AG04449 (cell line): Measurements from ENCODE around the gene CACNA1C.
"Not testable (repeated sequence)": the region's sequence is repeated elsewhere in the genome, so short reads cannot be mapped to it uniquely, and the experiment has no call there.

ENCODE experiments used
- CTCF ChIA-PET: fragments of 350-600 bp; formaldehyde crosslinking; extraction: SDS; loops from one replicate; lab custom pipeline; 2021; ENCODE audit warnings: antibody characterized with exemption; lab: Yijun Ruan, JAX
- POLR2A ChIA-PET: fragments of 400-600, 350-600 bp; formaldehyde crosslinking; extraction: SDS; loops from one replicate; lab custom pipeline; 2020; ENCODE audit warnings: antibody characterized with exemption, inconsistent platforms; lab: Yijun Ruan, JAX
- DNase-seq: peaks from one replicate; pipeline ENCODE4 v3.0.0-alpha.2; 2010; ENCODE audit warnings: low read depth, low spot score
- H3K4me3 ChIP-seq: 2 replicates; pipeline ENCODE4 v1.5.1; 2011; ENCODE audit warnings: low read depth, mild to moderate bottlenecking, control low read depth, low read length
- TF ChIP-seq, protein P1 (sequence below): IDR thresholded peaks from one replicate; pipeline ENCODE4 v1.5.1; 2011; ENCODE audit warnings: mild to moderate bottlenecking, moderate library complexity, low read length, control low read depth, inconsistent platforms; ENCODE audit not compliant: insufficient read depth; ENCODE audit errors: missing control alignments

The CACNA1C gene

DNA sequence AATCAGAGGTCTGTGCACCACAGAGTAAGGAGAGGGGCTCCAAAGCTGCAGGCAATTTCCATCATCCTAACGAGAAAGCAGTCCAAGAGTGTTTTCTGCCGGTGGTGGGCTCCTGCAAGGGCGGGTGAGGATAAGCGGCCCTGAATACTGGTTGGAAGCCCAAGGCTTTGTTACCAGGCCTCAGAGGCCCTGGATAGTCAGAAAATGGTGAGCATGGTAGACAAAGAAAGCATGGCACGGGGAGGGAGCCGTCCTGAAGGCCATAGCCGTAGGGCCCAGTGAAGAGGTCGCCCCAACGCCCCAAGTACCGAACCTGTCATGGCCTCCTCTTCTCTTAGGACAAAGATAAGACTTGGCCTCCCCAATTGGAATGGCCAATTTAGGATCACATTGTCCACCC, 435.3 kb downstream of the CACNA1C start:
- TF ChIP-seq, protein P1, sequence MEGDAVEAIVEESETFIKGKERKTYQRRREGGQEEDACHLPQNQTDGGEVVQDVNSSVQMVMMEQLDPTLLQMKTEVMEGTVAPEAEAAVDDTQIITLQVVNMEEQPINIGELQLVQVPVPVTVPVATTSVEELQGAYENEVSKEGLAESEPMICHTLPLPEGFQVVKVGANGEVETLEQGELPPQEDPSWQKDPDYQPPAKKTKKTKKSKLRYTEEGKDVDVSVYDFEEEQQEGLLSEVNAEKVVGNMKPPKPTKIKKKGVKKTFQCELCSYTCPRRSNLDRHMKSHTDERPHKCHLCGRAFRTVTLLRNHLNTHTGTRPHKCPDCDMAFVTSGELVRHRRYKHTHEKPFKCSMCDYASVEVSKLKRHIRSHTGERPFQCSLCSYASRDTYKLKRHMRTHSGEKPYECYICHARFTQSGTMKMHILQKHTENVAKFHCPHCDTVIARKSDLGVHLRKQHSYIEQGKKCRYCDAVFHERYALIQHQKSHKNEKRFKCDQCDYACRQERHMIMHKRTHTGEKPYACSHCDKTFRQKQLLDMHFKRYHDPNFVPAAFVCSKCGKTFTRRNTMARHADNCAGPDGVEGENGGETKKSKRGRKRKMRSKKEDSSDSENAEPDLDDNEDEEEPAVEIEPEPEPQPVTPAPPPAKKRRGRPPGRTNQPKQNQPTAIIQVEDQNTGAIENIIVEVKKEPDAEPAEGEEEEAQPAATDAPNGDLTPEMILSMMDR, result no peak
- CTCF ChIA-PET, result no interaction called here
- DNase-seq, result no peak
- POLR2A ChIA-PET, result no interaction called here
- H3K4me3 ChIP-seq, result no peak overlapping the region

DNA sequence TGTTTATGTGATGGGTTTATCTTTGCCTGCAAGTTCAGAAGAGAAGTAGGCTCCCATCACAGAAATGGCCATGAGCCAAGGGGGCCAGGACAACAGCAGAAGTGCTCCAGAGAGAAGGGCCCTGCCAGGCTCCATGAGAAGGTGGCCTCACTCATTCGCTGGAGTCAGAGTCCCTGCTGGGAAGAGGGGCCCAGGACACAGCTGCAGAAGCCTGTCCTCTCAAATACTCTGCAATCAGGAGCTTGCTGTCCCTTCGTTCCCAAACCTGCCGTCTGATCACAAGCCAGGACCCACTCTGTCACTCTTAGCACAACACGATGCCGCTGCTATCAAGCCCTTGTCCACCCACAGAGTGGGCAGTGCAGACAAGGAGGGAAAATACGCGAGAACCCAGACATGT, 435.8 kb downstream of the CACNA1C start:
- CTCF ChIA-PET, result no interaction called here
- no peak for DNase-seq
- POLR2A ChIA-PET, result no interaction called here
- H3K4me3 ChIP-seq, result no peak overlapping the region
- TF ChIP-seq, protein P1, result no peak

DNA sequence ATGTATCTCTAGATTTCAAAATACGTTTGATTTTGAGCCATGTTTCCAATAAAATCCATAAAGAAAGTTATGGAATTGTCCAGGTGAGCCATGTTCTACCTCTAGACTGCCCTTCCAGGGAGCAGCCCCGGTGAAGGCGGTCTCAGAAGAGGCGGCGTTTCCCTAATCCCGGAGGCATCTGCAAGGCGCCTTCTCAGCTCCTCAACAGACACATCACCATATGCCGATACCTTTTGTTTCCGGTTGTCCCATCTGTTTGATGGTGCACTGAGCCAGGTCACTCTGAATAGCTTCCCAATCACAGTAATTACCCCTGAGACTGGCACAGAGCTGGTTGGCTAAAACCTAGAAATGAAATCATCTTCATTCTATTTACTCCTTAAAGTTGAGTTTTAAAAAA, 436.5 kb downstream of the CACNA1C start:
- TF ChIP-seq, protein P1, result no peak
- ChIA-PET POLR2A (interaction anchor here (0.6 kb wide), 1 partner anchor 135 kb away, joined by 3 read pairs; no protein-coding TSS in a partner anchor), CTCF (no interaction called here)
- H3K4me3 ChIP-seq, result no peak overlapping the region
- no peak for DNase-seq

DNA sequence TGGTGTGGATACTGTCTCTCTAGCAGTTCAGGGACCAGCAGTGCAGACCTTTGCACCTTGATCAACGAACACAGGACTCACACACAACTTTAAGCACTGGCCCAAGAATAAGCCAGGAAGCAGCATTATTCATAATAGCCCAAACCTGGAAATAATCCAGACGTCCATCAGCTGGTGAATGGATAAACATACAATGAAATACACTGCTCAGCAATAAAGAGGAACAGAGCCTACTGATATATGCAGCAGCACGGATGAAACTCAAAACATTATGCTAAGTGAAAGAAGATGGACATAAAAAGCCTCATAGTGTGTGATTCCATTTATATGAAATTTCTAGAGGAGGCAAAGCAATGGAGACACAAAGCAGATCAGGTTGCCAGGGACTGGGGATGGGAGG, 438.0 kb downstream of the CACNA1C start:
- POLR2A ChIA-PET, result no interaction called here
- H3K4me3 ChIP-seq, result no peak overlapping the region
- DNase-seq, result no peak
- CTCF ChIA-PET, result no interaction called here
- TF ChIP-seq, protein P1, result no peak

DNA sequence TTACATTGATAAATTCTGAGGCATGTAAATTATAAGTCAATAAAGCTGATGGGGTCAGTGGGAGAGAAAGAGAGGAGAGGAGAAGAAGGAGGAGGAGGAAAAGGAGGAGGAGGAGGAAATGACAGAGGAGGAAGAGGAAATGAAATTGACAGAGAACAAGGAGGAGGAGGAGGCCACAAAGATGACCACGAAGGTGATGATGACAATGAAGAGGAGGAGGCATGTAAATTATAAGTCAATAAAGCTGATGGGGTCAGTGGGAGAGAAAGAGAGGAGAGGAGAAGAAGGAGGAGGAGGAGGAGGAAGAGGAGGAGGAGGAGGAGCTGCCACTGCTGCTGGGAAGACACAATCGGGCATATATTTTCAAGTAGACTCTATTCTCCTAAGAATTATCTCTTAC, 438.6 kb downstream of the CACNA1C start:
- DNase-seq, CTCF ChIA-PET, POLR2A ChIA-PET, H3K4me3 ChIP-seq: not testable (repeated sequence)

DNA sequence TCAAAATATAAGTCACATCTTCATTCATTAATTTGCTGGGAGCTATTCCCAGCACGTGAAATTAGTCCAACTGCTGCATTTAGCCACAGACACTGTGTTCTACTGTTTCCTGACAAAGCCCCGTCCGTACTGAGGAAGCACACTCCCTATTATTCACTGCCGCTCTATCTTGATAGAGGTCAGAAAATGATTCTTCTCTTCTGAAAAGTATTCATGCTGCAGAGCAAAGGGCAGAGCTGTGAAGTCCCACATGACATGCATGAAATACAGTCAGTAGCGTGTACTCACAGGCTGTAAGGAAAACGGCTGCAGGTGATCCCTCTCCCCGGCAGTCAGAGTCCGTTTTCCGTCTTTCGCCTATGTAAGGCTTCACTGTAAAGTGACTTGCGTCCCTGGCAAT, 439.4 kb downstream of the CACNA1C start:
- no peak overlapping the region for H3K4me3 ChIP-seq
- DNase-seq, result no peak
- TF ChIP-seq, protein P1, result no peak
- POLR2A ChIA-PET, result no interaction called here
- CTCF ChIA-PET, result interaction anchor here (1.1 kb wide), 1 partner anchor 22 kb away, joined by 3 read pairs; no protein-coding TSS in a partner anchor

DNA sequence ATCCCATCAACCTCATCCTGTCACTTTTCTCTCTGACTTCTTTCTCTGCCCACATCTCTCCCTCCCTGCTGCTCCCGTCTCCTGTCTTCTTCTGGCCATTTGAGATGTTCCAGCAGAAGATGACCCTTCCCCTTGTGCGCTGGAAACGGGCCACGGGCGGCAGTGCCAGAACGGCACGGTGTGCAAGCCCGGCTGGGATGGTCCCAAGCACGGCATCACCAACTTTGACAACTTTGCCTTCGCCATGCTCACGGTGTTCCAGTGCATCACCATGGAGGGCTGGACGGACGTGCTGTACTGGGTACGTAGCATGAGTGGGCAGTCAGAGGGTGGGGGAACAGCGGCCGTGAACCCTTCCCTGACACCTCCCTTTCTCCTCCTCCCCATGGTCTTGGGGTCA, 440.3 kb downstream of the CACNA1C start:
- POLR2A ChIA-PET, result no interaction called here
- no peak overlapping the region for H3K4me3 ChIP-seq
- TF ChIP-seq, protein P1, result no peak
- DNase-seq, result no peak
- CTCF ChIA-PET, result interaction anchor here (1.1 kb wide), 1 partner anchor 22 kb away, joined by 3 read pairs; no protein-coding TSS in a partner anchor
